HG03175 (cell line): ENCODE measurements around the gene RNASE13.
"Not testable (repeated sequence)": the region's sequence is repeated elsewhere in the genome, so short reads cannot be mapped to it uniquely, and the experiment has no call there.

ENCODE experiments used
- ATAC-seq: cut with Tn5 transposase; IDR thresholded peaks from one replicate; pipeline ENCODE4 v1.9.1; 2021; ENCODE audit warnings: mild to moderate bottlenecking, moderate library complexity; ENCODE audit not compliant: unreplicated experiment

Gene RNASE13

DNA sequence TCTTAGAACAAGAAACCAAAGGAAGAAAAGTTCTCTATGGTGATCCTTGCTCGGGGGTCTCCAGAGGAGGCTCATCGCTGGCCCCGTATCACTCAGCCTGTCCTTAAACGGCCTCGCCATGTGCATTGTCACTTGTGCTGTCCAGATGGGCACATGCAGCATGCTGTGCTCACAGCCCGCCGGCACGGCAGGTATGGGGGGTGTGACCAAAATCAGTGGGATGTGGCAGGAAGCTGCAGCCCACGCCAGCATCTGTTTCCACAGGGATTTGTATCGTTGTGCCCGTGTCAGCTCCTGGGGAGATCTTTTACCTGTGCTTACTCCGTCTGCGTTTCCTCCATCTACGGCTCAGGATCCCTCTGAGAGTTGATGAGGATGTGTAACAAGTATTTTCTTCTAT lies 38.1 kb downstream of the RNASE13 start:
- ATAC-seq, result no peak

DNA sequence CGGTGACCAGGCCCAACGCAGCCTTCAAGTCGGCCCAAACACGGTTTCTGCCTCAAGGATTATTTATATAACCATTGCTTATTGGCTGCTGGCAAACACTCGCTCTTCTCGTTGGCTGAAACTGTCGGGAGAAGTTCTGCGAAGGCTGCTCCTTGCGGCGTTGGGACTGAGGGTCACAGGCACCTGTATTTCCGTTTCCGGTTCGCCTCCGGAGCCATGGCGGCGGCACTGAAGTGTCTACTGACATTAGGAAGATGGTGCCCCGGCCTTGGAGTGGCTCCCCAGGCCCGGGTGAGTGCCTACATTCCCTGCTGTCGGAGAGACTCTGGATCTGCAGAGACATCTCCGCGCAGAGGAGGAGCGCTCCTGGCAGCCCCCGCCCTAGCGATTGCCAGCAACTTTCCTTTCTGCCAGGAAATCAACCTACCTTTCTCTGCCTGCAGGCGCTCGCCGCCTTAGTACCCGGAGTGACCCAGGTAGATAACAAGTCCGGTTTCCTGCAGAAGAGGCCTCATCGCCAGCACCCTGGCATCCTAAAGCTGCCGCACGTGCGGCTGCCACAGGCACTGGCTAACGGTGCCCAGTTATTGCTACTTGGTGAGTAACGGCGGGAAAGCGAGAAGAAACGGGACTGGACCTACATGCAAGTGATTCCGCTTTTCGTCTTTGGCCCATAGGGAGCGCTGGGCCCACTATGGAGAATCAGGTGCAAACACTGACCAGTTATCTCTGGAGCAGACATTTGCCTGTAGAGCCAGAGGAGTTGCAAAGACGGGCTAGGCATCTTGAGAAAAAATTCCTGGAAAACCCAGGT lies 44.6 kb downstream of the RNASE13 start, which contains the start of gene METTL17:
TSS of gene METTL17 (plus strand) at position 194 of the 814 bp plus-strand sequence. CDS start at position 217, 23 bp downstream.
- peak; percentile 96 for ATAC-seq

DNA sequence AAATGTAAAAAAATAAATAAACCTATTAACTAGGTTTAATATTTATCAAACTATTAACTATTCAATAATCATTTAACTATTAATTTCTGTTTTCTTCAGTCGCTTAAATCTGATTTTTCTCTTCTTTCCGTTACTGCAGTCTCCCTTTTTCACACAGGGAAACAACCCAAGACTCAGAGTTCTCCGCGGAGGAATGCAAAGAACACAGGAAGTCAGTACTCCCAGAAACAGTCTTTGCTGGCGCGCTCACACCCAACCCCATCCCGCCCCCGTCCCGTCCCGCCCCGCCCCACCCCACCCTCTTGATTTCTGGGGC lies 45.2 kb downstream of the RNASE13 start:
- no peak for ATAC-seq

DNA sequence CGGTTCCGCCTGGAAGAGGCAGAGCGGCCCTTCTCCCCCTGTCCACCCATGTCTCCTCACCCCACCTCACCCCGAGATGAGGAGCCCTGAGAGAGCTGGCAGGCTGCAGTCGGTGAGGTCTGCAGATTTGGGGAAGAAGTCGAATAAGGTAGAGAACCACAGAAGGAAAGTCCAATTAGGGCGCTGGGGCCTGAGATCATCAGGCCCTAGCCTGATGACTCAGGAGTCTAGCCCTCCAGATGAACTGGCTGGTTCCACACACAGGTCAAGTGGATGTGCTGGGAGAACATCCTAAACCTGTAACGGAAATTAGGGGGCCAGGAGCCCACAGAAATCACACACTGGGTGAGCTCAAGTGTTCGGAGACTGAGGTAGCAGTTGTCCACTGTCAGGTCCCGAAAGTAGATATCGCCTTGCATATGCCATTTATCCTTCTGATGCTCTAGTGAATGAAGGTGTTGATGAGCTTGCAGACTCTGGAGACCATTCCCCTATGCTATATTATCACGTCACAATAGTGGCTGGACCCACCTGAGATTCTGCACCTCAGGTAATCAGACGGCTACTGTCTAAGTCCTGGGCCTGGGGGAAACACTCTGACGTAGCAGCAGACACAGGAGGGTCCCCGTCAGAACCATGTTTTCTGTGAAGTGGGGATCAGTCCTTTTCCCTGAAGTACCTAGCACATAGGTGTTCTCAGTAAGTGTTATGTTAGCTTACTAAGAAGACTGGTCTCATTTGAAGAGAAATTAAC lies 45.7 kb downstream of the RNASE13 start:
- no peak for ATAC-seq

DNA sequence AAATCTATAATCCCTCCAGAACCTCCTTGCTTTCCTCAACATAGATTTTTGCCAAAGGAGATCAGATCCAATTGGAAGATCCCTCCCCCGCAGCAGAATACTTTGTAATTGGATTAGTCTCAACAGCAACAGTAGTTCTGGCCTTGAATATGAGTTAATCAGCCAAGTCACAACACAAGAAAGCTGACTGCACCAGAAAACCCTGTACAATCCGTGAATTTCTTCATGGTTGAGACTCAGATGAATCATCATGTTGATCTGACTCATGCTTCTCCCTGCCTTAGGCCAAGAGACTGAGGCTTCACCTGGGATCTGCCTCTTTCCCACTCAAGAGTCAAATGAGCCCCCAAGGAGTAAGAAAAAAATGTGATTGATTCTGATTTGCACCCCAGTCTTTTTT lies 47.8 kb downstream of the RNASE13 start:
- ATAC-seq, result no peak

DNA sequence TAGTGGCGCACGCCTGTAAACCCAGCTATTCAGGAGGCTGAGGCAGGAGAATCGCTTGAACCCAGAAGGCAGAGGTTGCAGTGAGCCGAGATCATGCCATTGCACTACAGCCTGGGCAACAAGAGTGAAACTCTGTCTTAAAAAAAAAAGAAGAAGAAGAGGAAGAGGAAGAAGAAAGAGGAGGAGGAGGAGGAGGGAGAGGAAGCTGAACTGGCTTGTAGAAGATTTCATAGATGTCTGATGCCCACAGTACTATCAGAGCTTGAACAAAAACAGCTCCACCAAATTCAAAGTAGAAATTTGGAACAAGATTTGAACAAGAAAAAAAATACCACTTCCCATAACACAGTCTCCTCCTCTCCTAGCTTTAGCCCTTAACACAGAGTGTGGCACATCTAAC lies 49.0 kb downstream of the RNASE13 start:
- ATAC-seq, result not testable (repeated sequence)
